Activated naive CD8-positive, alpha-beta T cell treated with anti-CD3 and anti-CD28 coated beads, Interleukin-2, amount 50 U/mL, for 24 hours (primary cell): Measurements from ENCODE around the gene STAG2.
A peak's percentile ranks its signal among the peaks of the same experiment; 100 is the strongest.

Source experiments
- ATAC-seq: fragments of 150-1000 bp; cut with Tn5 transposase; one replicate; pipeline ENCODE4 v1.10.0; 2021
- DNase-seq: peaks from one replicate; pipeline ENCODE4 v3.0.0; 2021
- H3K27ac Mint-ChIP-seq: one replicate; pipeline ENCODE4 v1.8.0; 2021; ENCODE audit warnings: mild to moderate bottlenecking, mixed read lengths
- H3K27me3 Mint-ChIP-seq: one replicate; pipeline ENCODE4 v1.8.0; 2021; ENCODE audit warnings: mixed read lengths
- H3K36me3 Mint-ChIP-seq: one replicate; pipeline ENCODE4 v1.8.0; 2021; ENCODE audit warnings: low read depth, mixed read lengths
- H3K4me1 Mint-ChIP-seq: one replicate; pipeline ENCODE4 v1.8.0; 2021; ENCODE audit warnings: mixed read lengths
- H3K4me3 Mint-ChIP-seq: one replicate; pipeline ENCODE4 v1.8.0; 2021; ENCODE audit warnings: mild to moderate bottlenecking, moderate library complexity, mixed read lengths
- H3K9me3 Mint-ChIP-seq: one replicate; pipeline ENCODE4 v1.8.0; 2021; ENCODE audit warnings: mixed read lengths

The STAG2 gene

DNA sequence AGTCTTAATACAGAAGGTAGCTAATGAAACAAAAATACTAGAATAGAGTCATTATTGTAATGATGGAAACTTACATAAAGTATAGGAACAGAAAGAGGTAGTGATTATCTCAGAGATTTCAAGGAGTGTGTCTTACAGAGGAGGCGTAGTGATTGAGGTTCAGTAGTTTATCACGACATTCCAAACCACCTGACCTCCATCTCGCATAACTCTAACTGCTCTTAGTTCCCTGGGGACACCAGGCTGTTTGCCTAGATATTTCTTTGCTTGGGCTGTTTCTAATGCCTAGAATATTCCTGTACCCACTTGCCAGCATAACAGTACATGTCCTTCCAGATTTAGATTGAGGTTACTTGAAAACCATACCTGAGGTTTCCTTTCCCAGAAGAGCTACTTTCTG is 29.1 kb downstream of the STAG2 start:
- Mint-ChIP-seq H3K4me3 (no peak overlapping the region), H3K27me3 (no peaks in the 10 kb centered on the region), H3K27ac (peak overlapping the region; percentile 6), H3K36me3 (peaks cover 6% of the 10 kb centered on the region), H3K4me1 (peaks cover 59% of the 10 kb centered on the region), H3K9me3 (no peaks in the 10 kb centered on the region)
- ATAC-seq (no peak), DNase-seq (no peak)

DNA sequence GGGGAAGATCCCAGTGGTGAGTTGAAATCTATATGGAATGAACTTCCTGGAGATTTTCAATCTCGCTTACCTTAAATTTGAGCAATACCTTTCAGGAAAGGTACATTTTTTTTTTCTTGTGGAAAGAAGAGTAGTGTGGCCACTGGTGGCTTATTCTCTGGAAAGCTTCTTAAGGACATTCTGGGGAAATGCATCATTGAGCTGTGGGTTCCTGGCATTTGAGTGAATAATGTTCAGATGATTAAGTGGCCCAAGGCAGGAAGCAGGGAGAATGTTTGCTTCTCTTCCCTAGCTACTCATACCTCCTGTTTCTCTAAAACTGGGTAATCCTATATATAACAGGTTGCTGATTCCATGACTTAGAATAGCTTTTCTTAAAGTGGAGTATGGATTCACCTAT is 31.8 kb downstream of the STAG2 start:
- no peak for DNase-seq
- no peak for ATAC-seq

GRCh38 chrX:123993904-123994635 is 32.6 kb downstream of the STAG2 start:
- no peak for ATAC-seq
- Mint-ChIP-seq H3K4me1 (peaks cover 53% of the 10 kb centered on the region), H3K36me3 (peaks cover 6% of the 10 kb centered on the region), H3K27me3 (no peaks in the 10 kb centered on the region), H3K9me3 (no peaks in the 10 kb centered on the region), H3K4me3 (no peak overlapping the region), H3K27ac (peak overlapping the region; percentile 42)
- no peak for DNase-seq

More for the DNA sequence above, 31.8 kb downstream of the STAG2 start:
- H3K4me3 Mint-ChIP-seq, result no peak overlapping the region
- H3K36me3 Mint-ChIP-seq, result peaks cover 6% of the 10 kb centered on the region
- H3K27ac Mint-ChIP-seq, result no peak overlapping the region
- H3K27me3 Mint-ChIP-seq, result no peaks in the 10 kb centered on the region
- no peaks in the 10 kb centered on the region for H3K9me3 Mint-ChIP-seq
- H3K4me1 Mint-ChIP-seq, result peaks cover 57% of the 10 kb centered on the region

DNA sequence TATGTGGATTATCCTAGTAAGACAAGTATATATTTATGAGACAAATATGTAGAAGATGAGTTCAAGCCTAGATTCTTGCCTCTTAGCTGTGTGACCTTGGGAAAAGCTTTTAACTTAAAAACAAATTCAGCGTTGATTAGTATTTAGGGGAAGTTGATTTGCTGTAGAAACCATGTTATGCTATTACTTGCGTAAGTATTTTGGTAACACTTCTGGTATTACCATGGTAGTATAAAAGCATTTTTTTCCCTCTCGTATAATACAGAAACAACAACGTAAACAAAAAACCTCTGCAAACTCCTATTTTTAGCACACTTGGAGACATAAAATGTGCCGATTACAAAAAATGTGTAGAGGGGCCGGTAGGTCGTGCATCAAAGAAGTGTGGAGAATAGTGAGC is 33.2 kb downstream of the STAG2 start:
- ATAC-seq (no peak), DNase-seq (no peak)
- peaks cover 6% of the 10 kb centered on the region for H3K36me3 Mint-ChIP-seq
- no peaks in the 10 kb centered on the region for H3K27me3 Mint-ChIP-seq
- peaks cover 55% of the 10 kb centered on the region for H3K4me1 Mint-ChIP-seq
- H3K4me3 Mint-ChIP-seq, result no peak overlapping the region
- H3K9me3 Mint-ChIP-seq, result no peaks in the 10 kb centered on the region
- H3K27ac Mint-ChIP-seq, result peak overlapping the region; percentile 42

GRCh38 chrX:124001581-124001980 is 40.1 kb downstream of the STAG2 start:
- H3K36me3 Mint-ChIP-seq, result peaks cover 5% of the 10 kb centered on the region
- H3K27ac Mint-ChIP-seq, result no peak overlapping the region
- no peak for ATAC-seq

DNA sequence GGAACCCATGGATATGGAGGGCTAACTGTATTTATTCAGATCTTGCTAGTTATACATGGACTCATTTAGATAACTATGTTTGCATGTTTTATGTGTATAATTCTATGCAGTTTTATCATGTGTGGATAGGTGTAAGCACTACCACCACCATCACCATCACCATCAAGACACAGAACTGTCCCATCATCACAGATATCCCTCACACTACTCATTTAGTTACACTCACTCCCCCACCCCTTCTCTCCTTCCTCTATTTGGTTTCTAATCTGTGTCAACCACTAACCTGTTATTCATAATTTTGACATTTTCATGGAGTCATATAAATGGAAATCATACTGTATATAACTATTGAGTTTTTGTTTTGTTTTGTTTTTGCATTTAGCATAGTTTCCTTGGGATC is 43.7 kb downstream of the STAG2 start:
- Mint-ChIP-seq H3K27me3 (no peaks in the 10 kb centered on the region), H3K4me1 (peaks cover 63% of the 10 kb centered on the region), H3K27ac (peak overlapping the region; percentile 43), H3K9me3 (no peaks in the 10 kb centered on the region), H3K36me3 (peaks cover 10% of the 10 kb centered on the region), H3K4me3 (no peak overlapping the region)
- no peak for DNase-seq
- peak; percentile 80 for ATAC-seq

More at GRCh38 chrX:124001581-124001980, 40.1 kb downstream of the STAG2 start:
- Mint-ChIP-seq H3K27me3 (no peaks in the 10 kb centered on the region), H3K9me3 (no peaks in the 10 kb centered on the region), H3K4me1 (peaks cover 46% of the 10 kb centered on the region), H3K4me3 (no peak overlapping the region)
- no peak for DNase-seq

- DNase-seq (no peak), ATAC-seq (peak; percentile 74)
- H3K4me1 Mint-ChIP-seq, result peaks cover 79% of the 10 kb centered on the region
- H3K36me3 Mint-ChIP-seq, result peaks cover 5% of the 10 kb centered on the region
- no peaks in the 10 kb centered on the region for H3K27me3 Mint-ChIP-seq
- H3K4me3 Mint-ChIP-seq, result peak overlapping the region; percentile 36
- H3K9me3 Mint-ChIP-seq, result no peaks in the 10 kb centered on the region
- H3K27ac Mint-ChIP-seq, result peak overlapping the region; percentile 54
Observed at GRCh38 chrX:124010157-124010556, 48.7 kb downstream of the STAG2 start.

DNA sequence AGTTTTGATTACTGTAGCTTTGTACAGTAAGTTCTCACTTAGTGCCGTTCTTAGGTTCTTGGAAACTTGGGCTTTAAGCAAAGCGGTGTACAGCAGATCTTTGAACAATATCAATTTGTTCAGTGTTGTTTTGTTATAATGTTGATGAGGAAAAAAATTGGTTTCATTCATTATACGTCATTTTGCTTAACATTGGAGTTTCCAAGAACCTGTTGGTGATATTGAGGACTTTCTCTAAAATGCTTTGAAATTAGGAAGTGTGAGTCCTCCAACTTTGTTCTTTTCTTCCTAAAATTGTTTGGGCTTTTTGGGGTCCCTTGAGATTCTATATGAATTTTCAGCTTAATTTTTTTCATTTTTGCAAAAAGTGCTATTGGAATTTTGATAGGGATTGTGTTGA is 49.1 kb downstream of the STAG2 start:
- H3K36me3 Mint-ChIP-seq, result peaks cover 5% of the 10 kb centered on the region
- H3K4me3 Mint-ChIP-seq, result no peak overlapping the region
- H3K4me1 Mint-ChIP-seq, result peaks cover 77% of the 10 kb centered on the region

DNA sequence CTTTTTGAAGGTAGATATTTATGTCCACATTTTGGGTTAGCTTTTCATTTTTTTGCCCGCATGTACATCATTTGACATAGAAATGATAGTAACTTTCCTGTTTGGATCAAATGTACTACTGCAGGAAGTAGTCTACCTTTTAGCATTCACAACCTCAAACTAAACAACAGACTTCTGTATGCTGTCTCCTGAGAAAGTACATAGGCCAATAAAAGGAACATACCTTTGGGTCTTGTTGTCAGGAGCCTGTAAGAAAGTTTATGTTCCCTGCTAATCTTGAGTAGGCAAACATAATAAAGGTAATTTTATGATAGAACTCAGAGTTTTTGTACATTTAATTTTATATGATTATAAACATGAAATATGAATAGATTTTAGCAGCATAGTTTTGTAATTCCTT is 54.2 kb downstream of the STAG2 start:
- DNase-seq (no peak), ATAC-seq (no peak)
- Mint-ChIP-seq H3K4me1 (peaks cover 52% of the 10 kb centered on the region), H3K27me3 (no peaks in the 10 kb centered on the region), H3K27ac (no peak overlapping the region), H3K4me3 (no peak overlapping the region), H3K9me3 (no peaks in the 10 kb centered on the region), H3K36me3 (no peaks in the 10 kb centered on the region)

More for the DNA sequence above, 49.1 kb downstream of the STAG2 start:
- no peak for ATAC-seq
- Mint-ChIP-seq H3K27me3 (no peaks in the 10 kb centered on the region), H3K9me3 (no peaks in the 10 kb centered on the region), H3K27ac (peak overlapping the region; percentile 54)
- no peak for DNase-seq

DNA sequence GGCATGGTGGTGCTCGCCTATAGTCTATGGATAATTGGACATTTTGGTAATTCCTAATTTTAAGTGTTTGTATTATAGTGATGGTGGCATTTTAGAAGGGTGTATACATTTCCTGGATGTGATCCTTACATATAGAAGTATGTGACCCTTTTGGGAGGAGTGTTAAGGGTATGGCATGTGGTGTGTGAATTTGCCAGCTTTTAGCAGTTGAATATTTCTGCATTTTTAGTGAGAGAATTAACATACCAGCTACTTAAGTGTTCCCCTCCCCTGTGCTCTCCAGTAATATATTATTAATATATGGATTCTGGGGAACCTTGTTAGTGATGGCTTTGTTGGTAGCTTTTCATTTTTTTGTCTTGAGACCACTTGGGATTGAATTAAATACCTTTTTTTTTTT is 55.3 kb downstream of the STAG2 start:
- no peak for DNase-seq
- H3K36me3 Mint-ChIP-seq, result no peaks in the 10 kb centered on the region
- H3K4me3 Mint-ChIP-seq, result no peak overlapping the region
- no peak overlapping the region for H3K27ac Mint-ChIP-seq
- no peak for ATAC-seq
- no peaks in the 10 kb centered on the region for H3K27me3 Mint-ChIP-seq
- H3K9me3 Mint-ChIP-seq, result no peaks in the 10 kb centered on the region
- peaks cover 43% of the 10 kb centered on the region for H3K4me1 Mint-ChIP-seq

DNA sequence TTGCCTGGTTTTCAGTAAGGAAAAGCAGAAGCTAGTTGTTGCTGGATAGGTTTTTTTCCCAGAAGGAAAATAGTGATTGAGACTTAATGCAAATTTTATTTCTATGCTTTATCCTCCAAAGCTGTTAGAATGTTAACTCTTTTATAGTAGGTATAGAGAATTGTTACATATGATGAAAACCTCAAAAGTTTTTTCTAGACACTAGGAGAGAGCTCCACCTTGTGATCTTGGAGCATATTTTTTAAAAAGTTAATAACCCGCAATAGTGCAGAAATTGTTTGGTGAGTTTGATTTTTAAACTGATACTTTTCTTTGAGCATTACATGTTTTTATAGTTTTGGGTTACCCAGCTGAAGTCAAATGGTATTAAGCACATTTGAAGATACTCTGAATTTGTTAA is 56.5 kb downstream of the STAG2 start:
- no peaks in the 10 kb centered on the region for H3K9me3 Mint-ChIP-seq
- ATAC-seq, result no peak
- H3K27me3 Mint-ChIP-seq, result no peaks in the 10 kb centered on the region
- no peak overlapping the region for H3K27ac Mint-ChIP-seq
- H3K4me1 Mint-ChIP-seq, result peaks cover 37% of the 10 kb centered on the region
- DNase-seq, result no peak
- no peak overlapping the region for H3K4me3 Mint-ChIP-seq
- H3K36me3 Mint-ChIP-seq, result no peaks in the 10 kb centered on the region

DNA sequence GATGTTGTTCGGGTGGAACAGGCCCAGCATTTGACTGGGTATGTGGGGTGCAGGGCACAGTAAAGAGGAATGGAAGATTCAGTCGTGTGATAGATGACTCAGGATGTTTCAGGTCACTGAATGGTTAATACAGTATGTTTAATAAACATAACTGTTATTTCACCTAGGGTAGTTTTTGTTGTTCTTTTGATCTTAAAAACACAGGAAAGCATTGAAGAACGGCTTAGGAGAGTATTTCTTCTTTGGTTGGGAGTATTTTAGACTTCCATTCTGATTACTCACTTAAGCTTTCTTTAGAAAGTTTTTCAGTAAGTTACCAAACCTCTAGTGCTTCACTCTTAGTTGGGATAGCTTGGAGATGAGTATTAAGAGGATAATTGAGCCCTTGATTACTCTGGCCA is 62.3 kb downstream of the STAG2 start:
- Mint-ChIP-seq H3K4me3 (no peak overlapping the region), H3K27ac (peak overlapping the region; percentile 78), H3K36me3 (peaks cover 11% of the 10 kb centered on the region), H3K27me3 (no peaks in the 10 kb centered on the region), H3K9me3 (no peaks in the 10 kb centered on the region), H3K4me1 (peaks cover 17% of the 10 kb centered on the region)
- ATAC-seq (no peak), DNase-seq (no peak)

GRCh38 chrX:124026529-124026928 is 65.0 kb downstream of the STAG2 start:
- H3K4me1 Mint-ChIP-seq, result peaks cover 8% of the 10 kb centered on the region
- no peaks in the 10 kb centered on the region for H3K27me3 Mint-ChIP-seq
- H3K4me3 Mint-ChIP-seq, result no peak overlapping the region
- no peak overlapping the region for H3K27ac Mint-ChIP-seq
- no peaks in the 10 kb centered on the region for H3K9me3 Mint-ChIP-seq
- DNase-seq, result no peak
- H3K36me3 Mint-ChIP-seq, result peaks cover 16% of the 10 kb centered on the region
- ATAC-seq, result no peak

GRCh38 chrX:124028182-124028581 is 66.7 kb downstream of the STAG2 start:
- Mint-ChIP-seq H3K27me3 (no peaks in the 10 kb centered on the region), H3K4me1 (peaks cover 4% of the 10 kb centered on the region), H3K27ac (no peak overlapping the region), H3K36me3 (peaks cover 16% of the 10 kb centered on the region), H3K9me3 (no peaks in the 10 kb centered on the region), H3K4me3 (no peak overlapping the region)
- DNase-seq (no peak), ATAC-seq (no peak)

- Mint-ChIP-seq H3K9me3 (no peaks in the 10 kb centered on the region), H3K27ac (no peak overlapping the region), H3K36me3 (peaks cover 19% of the 10 kb centered on the region), H3K4me1 (peaks cover 13% of the 10 kb centered on the region), H3K4me3 (no peak overlapping the region), H3K27me3 (no peaks in the 10 kb centered on the region)
- DNase-seq, result no peak
- no peak for ATAC-seq
Observed at GRCh38 chrX:124030520-124030919, 69.0 kb downstream of the STAG2 start.

GRCh38 chrX:124033821-124034220 is 72.3 kb downstream of the STAG2 start:
- DNase-seq, result no peak

More at GRCh38 chrX:124033821-124034220, 72.3 kb downstream of the STAG2 start:
- ATAC-seq, result peak; percentile 86
- Mint-ChIP-seq H3K27me3 (no peaks in the 10 kb centered on the region), H3K4me1 (peaks cover 13% of the 10 kb centered on the region), H3K36me3 (peaks cover 12% of the 10 kb centered on the region), H3K4me3 (no peak overlapping the region), H3K9me3 (no peaks in the 10 kb centered on the region), H3K27ac (peak overlapping the region; percentile 22)
